HCT116 (cell line): Measurements from ENCODE around the gene DOLPP1.
"Not testable (repeated sequence)": the region's sequence is repeated elsewhere in the genome, so short reads cannot be mapped to it uniquely, and the experiment has no call there.

Source experiments
- CTCF ChIP-seq, 3 experiments: fragments of 200-600 bp in 1 of 3; sonication (generic) in 1 of 3; IDR thresholded peaks in 2 of 3; conservative IDR thresholded peaks in 1 of 3; 2 replicates each; pipeline ENCODE4 v1.5.1; 2012 to 2017; ENCODE audit warnings: low read depth in 2 of 3, low read length in 2 of 3, antibody characterized with exemption in 1 of 3, borderline replicate concordance in 1 of 3, control low read depth in 1 of 3, mild to moderate bottlenecking in 1 of 3, mixed read lengths in 1 of 3, mixed run types in 1 of 3, moderate library complexity in 1 of 3; ENCODE audit not compliant: insufficient read depth in 1 of 3
- ELF1 ChIP-seq: IDR thresholded peaks from 2 replicates; pipeline ENCODE4 v1.6.1; 2012; ENCODE audit warnings: low read depth, borderline replicate concordance
- EZH2 ChIP-seq: fragments of 200-600 bp; sonication (generic); IDR thresholded peaks from 2 replicates; pipeline ENCODE4 v1.6.1; 2017; ENCODE audit warnings: antibody characterized with exemption, mixed run types
- EZH2phosphoT487 ChIP-seq: fragments of 200-600 bp; IDR thresholded peaks from 2 replicates; pipeline ENCODE4 v1.6.1; 2018; ENCODE audit warnings: antibody characterized with exemption, borderline replicate concordance
- FOSL1 ChIP-seq: IDR thresholded peaks from 2 replicates; pipeline ENCODE4 v1.6.1; 2012; ENCODE audit warnings: low read depth
- JUND ChIP-seq: IDR thresholded peaks from 2 replicates; pipeline ENCODE4 v1.6.1; 2012
- POLR2A ChIP-seq: IDR thresholded peaks from 2 replicates; pipeline ENCODE4 v1.7.0; 2011; ENCODE audit warnings: borderline replicate concordance; ENCODE audit not compliant: insufficient read depth, insufficient read length; ENCODE audit errors: extremely low read depth
- POLR2AphosphoS5 ChIP-seq: IDR thresholded peaks from 2 replicates; pipeline ENCODE4 v1.6.1; 2011; ENCODE audit warnings: mild to moderate bottlenecking, low read depth, low read length, moderate library complexity
- REST ChIP-seq: IDR thresholded peaks from 2 replicates; pipeline ENCODE4 v1.6.1; 2012; ENCODE audit warnings: low read depth

- TF ChIP-seq EZH2; POLR2AphosphoS5; CTCF (IDR thresholded peaks at IDR 0.05 in 2 of 3, conservative IDR thresholded peaks at IDR 0.05 in 1 of 3; ENCODE audit: borderline replicate concordance in 1 of 3, insufficient read depth in 1 of 3, low read depth in 2 of 3, low read length in 2 of 3); REST; FOSL1; POLR2A; JUND; ELF1; EZH2phosphoT487: not testable (repeated sequence)
Observed at GRCh38 chr9:129130271-129130670, 49.4 kb downstream of the DOLPP1 start.
